Neuron (in vitro differentiated cells): ENCODE measurements around the gene ANKRD11.
"Not testable (repeated sequence)": the region's sequence is repeated elsewhere in the genome, so short reads cannot be mapped to it uniquely, and the experiment has no call there.

Source experiments
- H2AFZ ChIP-seq: one replicate; pipeline ENCODE4 v1.6.1; 2013; ENCODE audit warnings: low read depth, mild to moderate bottlenecking, inconsistent platforms, low read length, moderate library complexity
- H3K27me3 ChIP-seq: one replicate; pipeline ENCODE4 v1.6.1; 2013; ENCODE audit warnings: low read length; ENCODE audit not compliant: insufficient read depth
- H3K36me3 ChIP-seq: one replicate; pipeline ENCODE4 v1.6.1; 2013; ENCODE audit warnings: low read length; ENCODE audit not compliant: insufficient read depth
- H3K4me1 ChIP-seq: one replicate; pipeline ENCODE4 v1.6.1; 2013; ENCODE audit warnings: low read length; ENCODE audit not compliant: insufficient read depth
- H3K4me3 ChIP-seq: 2 replicates; pipeline ENCODE4 v1.5.1; 2013; ENCODE audit warnings: mild to moderate bottlenecking, low read length, moderate library complexity
- H3K9me3 ChIP-seq: one replicate; pipeline ENCODE4 v1.6.1; 2013; ENCODE audit warnings: low read length

The ANKRD11 gene

GRCh38 chr16:89437251-89437987, 52.9 kb downstream of the ANKRD11 start:
- Histone ChIP-seq H3K9me3 (peaks cover 4% of the 10 kb centered on the region), H3K4me3 (no peak overlapping the region), H3K36me3 (peaks cover 15% of the 10 kb centered on the region), H2AFZ (no peak overlapping the region), H3K4me1 (peaks cover 16% of the 10 kb centered on the region), H3K27me3 (no peaks in the 10 kb centered on the region)

GRCh38 chr16:89436366-89436765, 54.0 kb downstream of the ANKRD11 start:
- peaks cover 4% of the 10 kb centered on the region for H3K9me3 ChIP-seq
- no peak overlapping the region for H3K4me3 ChIP-seq
- peaks cover 15% of the 10 kb centered on the region for H3K36me3 ChIP-seq
- peaks cover 21% of the 10 kb centered on the region for H3K4me1 ChIP-seq
- no peaks in the 10 kb centered on the region for H3K27me3 ChIP-seq
- H2AFZ ChIP-seq: no peak overlapping the region

- not testable (repeated sequence) for H2AFZ ChIP-seq
- Histone ChIP-seq H3K4me1 (peaks cover 29% of the 10 kb centered on the region), H3K36me3 (peaks cover 15% of the 10 kb centered on the region)
Measured at GRCh38 chr16:89435059-89435458, 55.3 kb downstream of the ANKRD11 start.

GRCh38 chr16:89434490-89434889, 55.9 kb downstream of the ANKRD11 start:
- Histone ChIP-seq H3K36me3 (peaks cover 11% of the 10 kb centered on the region), H3K4me3 (no peak overlapping the region), H3K4me1 (peaks cover 29% of the 10 kb centered on the region), H3K9me3 (peaks cover 4% of the 10 kb centered on the region), H3K27me3 (no peaks in the 10 kb centered on the region), H2AFZ (no peak overlapping the region)

More at GRCh38 chr16:89435059-89435458, 55.3 kb downstream of the ANKRD11 start:
- H3K9me3 ChIP-seq, H3K4me3 ChIP-seq, H3K27me3 ChIP-seq: not testable (repeated sequence)

- H3K36me3 ChIP-seq, H3K27me3 ChIP-seq, H2AFZ ChIP-seq, H3K4me3 ChIP-seq, H3K9me3 ChIP-seq: not testable (repeated sequence)
- peaks cover 29% of the 10 kb centered on the region for H3K4me1 ChIP-seq
Measured at GRCh38 chr16:89433363-89433984, 56.9 kb downstream of the ANKRD11 start.

- H2AFZ ChIP-seq: no peak overlapping the region
- H3K27me3 ChIP-seq: no peaks in the 10 kb centered on the region
- no peak overlapping the region for H3K4me3 ChIP-seq
- H3K4me1 ChIP-seq: peaks cover 29% of the 10 kb centered on the region
- peaks cover 4% of the 10 kb centered on the region for H3K9me3 ChIP-seq
- peaks cover 11% of the 10 kb centered on the region for H3K36me3 ChIP-seq
Measured at GRCh38 chr16:89431630-89432029, 58.7 kb downstream of the ANKRD11 start.

- H3K4me1 ChIP-seq: peaks cover 29% of the 10 kb centered on the region
- no peaks in the 10 kb centered on the region for H3K27me3 ChIP-seq
Measured at GRCh38 chr16:89431158-89431584, 59.2 kb downstream of the ANKRD11 start.

GRCh38 chr16:89430436-89431157, 59.8 kb downstream of the ANKRD11 start:
- Histone ChIP-seq H3K36me3 (peaks cover 11% of the 10 kb centered on the region), H3K4me1 (peaks cover 29% of the 10 kb centered on the region), H3K4me3 (no peak overlapping the region), H3K9me3 (peaks cover 2% of the 10 kb centered on the region), H2AFZ (no peak overlapping the region), H3K27me3 (no peaks in the 10 kb centered on the region)

More at GRCh38 chr16:89431158-89431584, 59.2 kb downstream of the ANKRD11 start:
- H3K36me3 ChIP-seq: peaks cover 11% of the 10 kb centered on the region
- H3K4me3 ChIP-seq: no peak overlapping the region
- H2AFZ ChIP-seq: no peak overlapping the region
- H3K9me3 ChIP-seq: peaks cover 4% of the 10 kb centered on the region

- H3K4me3 ChIP-seq: not testable (repeated sequence)
Measured at GRCh38 chr16:89428605-89429004, 61.8 kb downstream of the ANKRD11 start.

GRCh38 chr16:89426736-89427530, 63.4 kb downstream of the ANKRD11 start:
- Histone ChIP-seq H3K27me3 (no peaks in the 10 kb centered on the region), H3K36me3 (peaks cover 17% of the 10 kb centered on the region), H2AFZ (no peak overlapping the region), H3K4me1 (peaks cover 14% of the 10 kb centered on the region), H3K4me3 (no peak overlapping the region), H3K9me3 (peaks cover 2% of the 10 kb centered on the region)

More at GRCh38 chr16:89428605-89429004, 61.8 kb downstream of the ANKRD11 start:
- not testable (repeated sequence) for H3K27me3 ChIP-seq, H3K9me3 ChIP-seq, H2AFZ ChIP-seq
- Histone ChIP-seq H3K4me1 (peaks cover 29% of the 10 kb centered on the region), H3K36me3 (peaks cover 17% of the 10 kb centered on the region)

GRCh38 chr16:89425523-89425922, 64.8 kb downstream of the ANKRD11 start:
- Histone ChIP-seq H2AFZ (no peak overlapping the region), H3K27me3 (no peaks in the 10 kb centered on the region), H3K36me3 (peaks cover 17% of the 10 kb centered on the region), H3K4me1 (no peaks in the 10 kb centered on the region), H3K9me3 (peaks cover 2% of the 10 kb centered on the region), H3K4me3 (no peak overlapping the region)

GRCh38 chr16:89423681-89424260, 66.6 kb downstream of the ANKRD11 start:
- Histone ChIP-seq H3K27me3 (no peaks in the 10 kb centered on the region), H3K4me3 (no peak overlapping the region), H3K9me3 (peaks cover 2% of the 10 kb centered on the region), H2AFZ (no peak overlapping the region), H3K4me1 (no peaks in the 10 kb centered on the region), H3K36me3 (peaks cover 17% of the 10 kb centered on the region)
